ENCODE results near the gene ASPN. TPM values are rescaled to one million over a fixed set of nuclear protein-coding genes. Genes with fewer than 3 reads are reported as not detected.

The ASPN gene
- total and polyA plus RNA-seq, 4 donors = 6.4 to 11.4 (median 6.9) TPM

DNA sequence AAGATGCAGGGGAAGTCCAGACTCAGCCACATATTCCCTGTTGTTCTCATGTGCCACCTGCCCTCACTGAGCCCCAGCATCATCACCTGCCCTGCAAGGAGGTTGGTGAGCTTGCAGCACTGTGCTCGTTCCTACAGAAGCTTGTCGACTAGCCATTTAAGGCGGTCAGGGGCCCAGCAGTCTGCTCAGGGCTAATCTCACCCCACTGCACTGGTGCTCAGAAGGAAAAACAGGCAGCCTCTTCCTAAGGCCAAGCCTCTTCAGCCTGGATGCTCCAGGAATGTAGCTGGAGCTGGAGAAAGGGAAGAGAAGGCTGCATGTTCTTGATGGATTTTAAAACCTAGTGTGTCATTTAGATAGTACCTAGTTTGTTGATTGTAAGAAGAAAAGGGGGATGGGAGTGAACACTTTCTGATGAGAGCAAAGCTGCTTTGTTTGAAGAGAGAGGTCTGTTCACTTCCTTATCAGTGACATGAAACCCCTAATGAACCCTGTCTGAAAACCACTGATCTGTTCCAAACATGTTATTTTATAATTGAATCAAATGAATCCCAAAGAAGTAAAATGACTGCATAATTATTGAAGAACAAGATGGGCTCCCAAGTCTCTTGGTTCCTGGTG, 10.6 kb upstream of the ASPN start:
- Histone ChIP-seq H3K9ac (ENCODE audit: low read depth in 1 of 2, low read length in 2 of 2) (no peak overlapping the region), H3K9me3 (ENCODE audit: control insufficient read depth in 4 of 4, low read length in 3 of 4) (no peaks in the 10 kb centered on the region), H3K27ac (ENCODE audit: low read depth in 1 of 2, low read length in 2 of 2) (no peak overlapping the region), H3K4me3 (ENCODE audit: low read depth in 1 of 3, low read length in 3 of 3) (no peak overlapping the region), H3K27me3 (ENCODE audit: control insufficient read depth in 4 of 4, insufficient read depth in 4 of 4, low read length in 3 of 4) (no peaks in the 10 kb centered on the region), H3K36me3 (ENCODE audit: control insufficient read depth in 4 of 4, insufficient read depth in 3 of 4, low read depth in 1 of 4, low read length in 3 of 4) (no peaks in the 10 kb centered on the region), H3K4me1 (ENCODE audit: control insufficient read depth in 4 of 4, insufficient read depth in 4 of 4, low read length in 3 of 4) (no peaks in the 10 kb centered on the region)
- TF ChIP-seq EGR1 (IDR thresholded peaks at IDR 0.05; ENCODE audit: low read depth in 2 of 2) = no peak
- no peak for TF ChIP-seq RAD21 (IDR thresholded peaks at IDR 0.05)
- no peak for TF ChIP-seq JUND (IDR thresholded peaks at IDR 0.05)
- no peak for TF ChIP-seq HNF4G (IDR thresholded peaks at IDR 0.05)
- TF ChIP-seq FOXA1 (IDR thresholded peaks at IDR 0.05) = no peak
- TF ChIP-seq, protein P1, sequence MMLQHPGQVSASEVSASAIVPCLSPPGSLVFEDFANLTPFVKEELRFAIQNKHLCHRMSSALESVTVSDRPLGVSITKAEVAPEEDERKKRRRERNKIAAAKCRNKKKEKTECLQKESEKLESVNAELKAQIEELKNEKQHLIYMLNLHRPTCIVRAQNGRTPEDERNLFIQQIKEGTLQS (IDR thresholded peaks at IDR 0.05) = no peak
- 80% methylated on average over 3 of the region's 3 CpGs for WGBS
- no peak for DNase-seq (ENCODE audit: low spot score)

DNA sequence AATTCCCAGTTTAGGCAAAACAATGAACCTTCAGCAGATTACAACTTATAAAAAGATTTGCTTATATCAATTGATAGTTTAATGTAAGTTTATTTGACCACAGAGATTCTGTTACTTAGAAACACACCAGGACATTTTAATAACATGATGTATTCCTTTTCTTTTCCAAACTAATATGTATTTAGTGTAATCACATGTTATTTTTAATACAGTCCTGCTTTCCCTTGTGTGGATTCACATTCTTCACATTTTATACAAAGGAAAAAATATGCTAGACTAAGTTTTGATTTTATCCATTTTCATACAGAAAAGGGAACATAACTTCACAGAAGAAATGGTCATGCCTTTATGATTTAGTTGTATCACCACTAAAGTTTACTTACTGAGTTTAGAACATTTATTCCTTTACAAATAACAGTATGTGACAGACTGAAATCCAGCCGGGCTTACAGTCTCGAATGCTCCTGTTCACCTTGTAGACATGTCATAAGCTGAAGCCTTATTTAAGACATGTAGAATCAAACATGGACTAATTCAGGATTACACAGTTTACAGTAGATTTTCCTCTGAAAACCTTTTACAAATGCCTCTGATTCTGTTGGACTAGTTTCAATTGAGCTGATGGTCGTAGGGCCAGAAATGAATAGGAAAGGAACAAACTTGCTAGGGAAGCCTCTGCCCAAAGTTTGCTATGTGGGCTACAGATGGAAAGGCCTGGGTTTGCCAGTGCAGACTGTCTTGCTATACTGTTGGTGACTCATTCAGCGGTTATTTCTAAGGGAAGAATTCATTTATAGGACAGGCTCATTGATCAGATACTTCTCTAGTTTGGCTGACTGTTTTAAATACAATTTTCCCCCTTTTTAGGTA, 6.6 kb upstream of the ASPN start:
- H3K27ac ChIP-seq (ENCODE audit: low read depth in 1 of 2, low read length in 2 of 2) = no peak overlapping the region
- WGBS = 85% methylated on average over 4 of the region's 4 CpGs
- no peaks in the 10 kb centered on the region for H3K9me3 ChIP-seq (ENCODE audit: control insufficient read depth in 4 of 4, low read length in 3 of 4)
- H3K4me1 ChIP-seq (ENCODE audit: control insufficient read depth in 4 of 4, insufficient read depth in 4 of 4, low read length in 3 of 4) = no peaks in the 10 kb centered on the region
- H3K4me3 ChIP-seq (ENCODE audit: low read depth in 1 of 3, low read length in 3 of 3) = no peak overlapping the region
- no peaks in the 10 kb centered on the region for H3K36me3 ChIP-seq (ENCODE audit: control insufficient read depth in 4 of 4, insufficient read depth in 3 of 4, low read depth in 1 of 4, low read length in 3 of 4)
- H3K27me3 ChIP-seq (ENCODE audit: control insufficient read depth in 4 of 4, insufficient read depth in 4 of 4, low read length in 3 of 4) = no peaks in the 10 kb centered on the region
- DNase-seq (ENCODE audit: low spot score) = no peak
- TF ChIP-seq TAF1 (conservative IDR thresholded peaks at IDR 0.05) (no peak), FOXA2 (IDR thresholded peaks at IDR 0.05) (no peak), FOXA1 (IDR thresholded peaks at IDR 0.05) (no peak), RXRA (IDR thresholded peaks at IDR 0.05) (no peak), JUND (IDR thresholded peaks at IDR 0.05) (no peak), HNF4G (IDR thresholded peaks at IDR 0.05) (no peak)
- TF ChIP-seq, protein P2, sequence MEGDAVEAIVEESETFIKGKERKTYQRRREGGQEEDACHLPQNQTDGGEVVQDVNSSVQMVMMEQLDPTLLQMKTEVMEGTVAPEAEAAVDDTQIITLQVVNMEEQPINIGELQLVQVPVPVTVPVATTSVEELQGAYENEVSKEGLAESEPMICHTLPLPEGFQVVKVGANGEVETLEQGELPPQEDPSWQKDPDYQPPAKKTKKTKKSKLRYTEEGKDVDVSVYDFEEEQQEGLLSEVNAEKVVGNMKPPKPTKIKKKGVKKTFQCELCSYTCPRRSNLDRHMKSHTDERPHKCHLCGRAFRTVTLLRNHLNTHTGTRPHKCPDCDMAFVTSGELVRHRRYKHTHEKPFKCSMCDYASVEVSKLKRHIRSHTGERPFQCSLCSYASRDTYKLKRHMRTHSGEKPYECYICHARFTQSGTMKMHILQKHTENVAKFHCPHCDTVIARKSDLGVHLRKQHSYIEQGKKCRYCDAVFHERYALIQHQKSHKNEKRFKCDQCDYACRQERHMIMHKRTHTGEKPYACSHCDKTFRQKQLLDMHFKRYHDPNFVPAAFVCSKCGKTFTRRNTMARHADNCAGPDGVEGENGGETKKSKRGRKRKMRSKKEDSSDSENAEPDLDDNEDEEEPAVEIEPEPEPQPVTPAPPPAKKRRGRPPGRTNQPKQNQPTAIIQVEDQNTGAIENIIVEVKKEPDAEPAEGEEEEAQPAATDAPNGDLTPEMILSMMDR (IDR thresholded peaks at IDR 0.05; ENCODE audit: low read depth, low read length, missing input control) = no peak
- TF ChIP-seq, protein P1 (IDR thresholded peaks at IDR 0.05) = no peak
- H3K9ac ChIP-seq (ENCODE audit: low read depth in 1 of 2, low read length in 2 of 2) = no peak overlapping the region

DNA sequence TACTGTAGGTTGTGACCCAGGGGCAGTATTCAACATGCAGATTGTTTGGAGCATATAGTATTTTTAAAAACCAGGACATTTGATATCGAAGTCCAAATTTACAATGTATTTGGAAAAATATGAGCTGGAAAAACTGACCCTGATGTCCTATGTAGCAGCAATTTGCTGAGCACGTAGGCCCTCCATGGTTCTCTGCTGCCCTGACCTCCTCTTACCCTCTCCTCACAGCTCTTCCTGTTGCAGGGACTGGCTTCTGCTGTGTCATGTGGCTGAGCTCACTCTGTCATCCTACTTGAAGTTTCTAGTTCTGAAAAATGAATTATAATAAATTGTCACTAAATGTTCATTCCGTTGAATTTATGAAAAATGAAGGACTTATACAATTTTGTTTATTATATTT, 4.1 kb upstream of the ASPN start:
- Histone ChIP-seq H3K4me3 (ENCODE audit: low read depth in 1 of 3, low read length in 3 of 3) (no peak overlapping the region), H3K4me1 (ENCODE audit: control insufficient read depth in 4 of 4, insufficient read depth in 4 of 4, low read length in 3 of 4) (no peaks in the 10 kb centered on the region), H3K9ac (ENCODE audit: low read depth in 1 of 2, low read length in 2 of 2) (no peak overlapping the region), H3K27ac (ENCODE audit: low read depth in 1 of 2, low read length in 2 of 2) (peak overlapping the region in 1 of 2 donors; percentile 40), H3K9me3 (ENCODE audit: control insufficient read depth in 4 of 4, low read length in 3 of 4) (no peaks in the 10 kb centered on the region), H3K36me3 (ENCODE audit: control insufficient read depth in 4 of 4, insufficient read depth in 3 of 4, low read depth in 1 of 4, low read length in 3 of 4) (no peaks in the 10 kb centered on the region), H3K27me3 (ENCODE audit: control insufficient read depth in 4 of 4, insufficient read depth in 4 of 4, low read length in 3 of 4) (no peaks in the 10 kb centered on the region)
- TF ChIP-seq RXRA (IDR thresholded peaks at IDR 0.05) = peak in 1 of 2 donors; percentile 38
- no peak for TF ChIP-seq YY1 (IDR thresholded peaks at IDR 0.05)
- TF ChIP-seq, protein P3, sequence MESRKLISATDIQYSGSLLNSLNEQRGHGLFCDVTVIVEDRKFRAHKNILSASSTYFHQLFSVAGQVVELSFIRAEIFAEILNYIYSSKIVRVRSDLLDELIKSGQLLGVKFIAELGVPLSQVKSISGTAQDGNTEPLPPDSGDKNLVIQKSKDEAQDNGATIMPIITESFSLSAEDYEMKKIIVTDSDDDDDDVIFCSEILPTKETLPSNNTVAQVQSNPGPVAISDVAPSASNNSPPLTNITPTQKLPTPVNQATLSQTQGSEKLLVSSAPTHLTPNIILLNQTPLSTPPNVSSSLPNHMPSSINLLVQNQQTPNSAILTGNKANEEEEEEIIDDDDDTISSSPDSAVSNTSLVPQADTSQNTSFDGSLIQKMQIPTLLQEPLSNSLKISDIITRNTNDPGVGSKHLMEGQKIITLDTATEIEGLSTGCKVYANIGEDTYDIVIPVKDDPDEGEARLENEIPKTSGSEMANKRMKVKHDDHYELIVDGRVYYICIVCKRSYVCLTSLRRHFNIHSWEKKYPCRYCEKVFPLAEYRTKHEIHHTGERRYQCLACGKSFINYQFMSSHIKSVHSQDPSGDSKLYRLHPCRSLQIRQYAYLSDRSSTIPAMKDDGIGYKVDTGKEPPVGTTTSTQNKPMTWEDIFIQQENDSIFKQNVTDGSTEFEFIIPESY (IDR thresholded peaks at IDR 0.05) = no peak
- no peak for DNase-seq (ENCODE audit: low spot score)
- 77% methylated on average over 3 of the region's 3 CpGs for WGBS

Measured in liver (tissue), 9 donors.